Liver (tissue), 2 donors: ENCODE measurements around the gene PPIL4.

Experiments
- CTCF ChIP-seq: fragments of 150-350 bp; IDR thresholded peaks from 2 replicates; pipeline ENCODE4 v1.5.1; 2017; ENCODE audit warnings: improper control_type of control experiment, low read depth, low read length; ENCODE audit not compliant: missing input control
- REST ChIP-seq: IDR thresholded peaks from 2 replicates; pipeline ENCODE4 v1.6.1; 2016; ENCODE audit warnings: antibody characterized with exemption, mild to moderate bottlenecking
- donor health status: healthy.

GRCh38 chr6:149483334-149483725 lies 62.5 kb downstream of the PPIL4 start:
- TF ChIP-seq CTCF (no peak), REST (no peak)
